Upper lobe of right lung (tissue), 1 donor: ENCODE data around the gene NOTCH1. TPM values are rescaled to one million over a fixed set of nuclear protein-coding genes. Genes with fewer than 3 reads are reported as not detected.

ENCODE experiments used
- ATAC-seq: fragments of 200-7000 bp; cut with Tn5 transposase; one replicate; pipeline ENCODE4 v1.9.1; 2020; ENCODE audit warnings: mild to moderate bottlenecking, moderate library complexity
- DNase-seq: peaks from one replicate; pipeline ENCODE4 v3.0.0-alpha.2; 2020
- H3K27ac ChIP-seq: fragments of 200-600 bp; one replicate; pipeline ENCODE4 v1.8.0; 2022
- H3K27me3 ChIP-seq: fragments of 200-600 bp; one replicate; pipeline ENCODE4 v1.8.0; 2022; ENCODE audit warnings: mild to moderate bottlenecking
- H3K36me3 ChIP-seq: fragments of 200-600 bp; one replicate; pipeline ENCODE4 v1.8.0; 2022
- H3K4me1 ChIP-seq: fragments of 200-600 bp; one replicate; pipeline ENCODE4 v1.8.0; 2022
- H3K4me3 ChIP-seq: fragments of 200-600 bp; one replicate; pipeline ENCODE4 v1.8.0; 2022; ENCODE audit warnings: mild to moderate bottlenecking
- H3K9me3 ChIP-seq: fragments of 200-600 bp; one replicate; pipeline ENCODE4 v1.8.0; 2022
- CTCF ChIP-seq: fragments of 200-600 bp; IDR thresholded peaks from one replicate; pipeline ENCODE4 v1.8.0; 2022; ENCODE audit warnings: antibody characterized with exemption
- intact Hi-C: fragments of 100-400 bp; cut with DNase I; formaldehyde crosslinking; loops from one replicate; pipeline ENCODE4 v1.11.0; 2022
- microRNA-seq: library from miRNA; unstranded; fragments of <30 nt; microRNA quantifications from one replicate; pipeline ENCODE4 v1.2.0, GENCODE V29; 2020; ENCODE audit warnings: borderline microRNAs expressed
- total RNA-seq: library from RNA; stranded (reverse); fragmentation: NEBNext Ultra II Directional; extraction: Animal tissue kit (Norgen Biotek cat#: 25700); gene quantifications from one replicate; pipeline ENCODE4 v1.2.1, GENCODE V29; 2021
- donor health status: DM: no; HTN: yes; CAD: no; lungs with severe emphysema.

The NOTCH1 gene
- total RNA-seq, 1 donor from 2014 or later = 114 TPM

GRCh38 chr9:136453326-136453725 is 92.5 kb downstream of the NOTCH1 start:
- DNase-seq (no peak), ATAC-seq (no peak)
- H3K4me3 ChIP-seq = no peak overlapping the region
- TF ChIP-seq CTCF = no peak
- H3K36me3 ChIP-seq = peaks cover 94% of the 10 kb centered on the region
- no peaks in the 10 kb centered on the region for H3K4me1 ChIP-seq
- no peaks in the 10 kb centered on the region for H3K27me3 ChIP-seq
- H3K9me3 ChIP-seq = no peaks in the 10 kb centered on the region
- intact Hi-C loops = no loop called here
- no peak overlapping the region for H3K27ac ChIP-seq

DNA sequence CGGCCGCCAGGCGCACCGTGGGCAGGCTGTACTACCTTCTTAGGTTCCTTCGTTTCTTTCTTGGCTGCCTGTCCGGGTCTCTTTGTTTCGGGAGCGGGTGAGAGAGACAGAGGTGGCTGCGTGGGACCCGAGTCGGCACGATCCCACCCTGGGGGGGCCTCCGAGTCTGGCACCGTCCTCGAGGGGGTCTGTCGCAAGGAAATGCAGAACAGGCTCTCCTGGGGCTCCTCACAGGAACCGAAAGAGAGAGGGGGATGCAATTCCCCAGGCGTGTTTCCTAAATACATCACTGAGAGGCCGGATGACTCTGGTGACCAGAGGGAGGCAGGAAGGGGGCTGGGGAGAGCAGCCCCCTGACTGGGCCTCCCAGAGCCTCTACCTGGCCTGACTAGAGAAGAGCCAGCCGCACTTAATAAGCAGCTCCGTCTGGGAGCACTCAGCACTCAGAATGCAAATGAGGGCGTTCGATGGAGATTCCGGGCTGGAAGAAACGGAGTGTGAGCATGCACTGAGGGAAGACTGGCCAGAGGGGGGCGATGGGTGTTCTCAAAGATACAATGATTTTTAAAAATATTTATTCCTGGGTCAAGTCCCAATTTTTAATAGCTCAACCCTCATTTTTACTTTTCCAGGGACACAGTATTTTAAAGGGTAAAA is 94.5 kb downstream of the NOTCH1 start:
- no peaks in the 10 kb centered on the region for H3K4me1 ChIP-seq
- ATAC-seq = no peak
- no peak overlapping the region for H3K4me3 ChIP-seq
- no peak for DNase-seq
- intact Hi-C loops = no loop called here
- no peak for TF ChIP-seq CTCF
- H3K36me3 ChIP-seq = peaks cover 93% of the 10 kb centered on the region
- H3K27ac ChIP-seq = no peak overlapping the region
- no peaks in the 10 kb centered on the region for H3K9me3 ChIP-seq
- H3K27me3 ChIP-seq = no peaks in the 10 kb centered on the region

DNA sequence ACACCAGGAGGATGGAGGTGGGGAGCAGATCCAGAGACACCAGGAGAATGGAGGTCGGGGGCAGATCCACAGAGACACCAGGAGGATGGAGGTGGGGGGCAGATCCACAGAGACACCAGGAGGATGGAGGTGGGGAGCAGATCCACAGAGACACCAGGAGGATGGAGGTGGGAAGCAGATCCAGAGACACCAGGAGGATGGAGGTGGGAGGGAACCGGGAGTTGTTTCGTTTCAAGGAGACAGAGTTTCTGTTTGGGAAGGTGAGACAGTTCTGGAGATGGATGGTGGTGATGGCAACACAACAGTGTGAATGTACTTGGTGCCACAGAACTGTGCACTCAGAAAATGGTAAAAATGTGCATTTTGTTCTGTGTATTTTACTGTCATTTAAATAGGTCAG is 97.2 kb downstream of the NOTCH1 start:
- no peaks in the 10 kb centered on the region for H3K27me3 ChIP-seq
- no peak for ATAC-seq

GRCh38 chr9:136447173-136447778 is 98.6 kb downstream of the NOTCH1 start:
- Histone ChIP-seq H3K27ac (no peak overlapping the region), H3K27me3 (no peaks in the 10 kb centered on the region), H3K4me1 (no peaks in the 10 kb centered on the region), H3K9me3 (no peaks in the 10 kb centered on the region), H3K4me3 (no peak overlapping the region), H3K36me3 (peaks cover 95% of the 10 kb centered on the region)
- intact Hi-C loops = no loop called here
- no peak for DNase-seq
- ATAC-seq = no peak
- no peak for TF ChIP-seq CTCF

More for the DNA sequence above, 97.2 kb downstream of the NOTCH1 start:
- TF ChIP-seq CTCF = no peak
- H3K36me3 ChIP-seq = peaks cover 93% of the 10 kb centered on the region
- H3K4me3 ChIP-seq = no peak overlapping the region
- DNase-seq = no peak
- H3K4me1 ChIP-seq = no peaks in the 10 kb centered on the region
- intact Hi-C loops = no loop called here
- no peaks in the 10 kb centered on the region for H3K9me3 ChIP-seq
- H3K27ac ChIP-seq = no peak overlapping the region

GRCh38 chr9:136445799-136446198 is 100.0 kb downstream of the NOTCH1 start:
- DNase-seq = no peak
- H3K27ac ChIP-seq = no peak overlapping the region
- H3K4me1 ChIP-seq = no peaks in the 10 kb centered on the region
- intact Hi-C loops = no loop called here
- no peak for ATAC-seq
- TF ChIP-seq CTCF = no peak
- no peaks in the 10 kb centered on the region for H3K9me3 ChIP-seq
- no peak overlapping the region for H3K4me3 ChIP-seq
- H3K36me3 ChIP-seq = peaks cover 95% of the 10 kb centered on the region
- H3K27me3 ChIP-seq = no peaks in the 10 kb centered on the region

Small RNA genes lying within 50 kb of the gene (microRNA-seq; reads per million reads assigned to microRNA genes)
- gene MIR4673 (not detected), gene MIR4674 (not detected)

Other genes starting within 250 kb of the NOTCH1 start
- gene CCDC187, start 242.0 kb downstream of the NOTCH1 start, total RNA-seq = 0.09 TPM
- gene GPSM1, start 218.5 kb downstream of the NOTCH1 start, total RNA-seq = 27.3 TPM
- 15.5 TPM for gene DNLZ, start 182.3 kb downstream of the NOTCH1 start, total RNA-seq
- 10.0 TPM for gene CARD9, start 172.4 kb downstream of the NOTCH1 start, total RNA-seq
- gene SNAPC4, start 145.9 kb downstream of the NOTCH1 start, total RNA-seq = 7.2 TPM
- 36.4 TPM for gene ENTR1, start 135.4 kb downstream of the NOTCH1 start, total RNA-seq
- 41.9 TPM for gene PMPCA, start 135.4 kb downstream of the NOTCH1 start, total RNA-seq
- gene INPP5E, start 106.2 kb downstream of the NOTCH1 start, total RNA-seq = 13.0 TPM
- gene SEC16A, start 63.0 kb downstream of the NOTCH1 start, total RNA-seq = 63.7 TPM
- 302 TPM for gene EGFL7, start 116.9 kb upstream of the NOTCH1 start, total RNA-seq
- gene AGPAT2, start 141.4 kb upstream of the NOTCH1 start, total RNA-seq = 117 TPM
- gene DIPK1B, start 166.5 kb upstream of the NOTCH1 start, total RNA-seq = 17.7 TPM
- 11.2 TPM for gene LCN10, start 196.9 kb upstream of the NOTCH1 start, total RNA-seq
- 21.5 TPM for gene LCN6, start 202.5 kb upstream of the NOTCH1 start, total RNA-seq
- gene LCN8, start 212.2 kb upstream of the NOTCH1 start, total RNA-seq = not detected
- not detected for gene LCN15, start 218.5 kb upstream of the NOTCH1 start, total RNA-seq
- gene TMEM141, start 245.3 kb upstream of the NOTCH1 start, total RNA-seq = 64.4 TPM